ENCODE measurements around the gene TRIOBP. TPM values are rescaled to one million over a fixed set of nuclear protein-coding genes. Genes with fewer than 3 reads are reported as not detected.

The TRIOBP gene
- total RNA-seq, 1 donor from 2014 or later, result 40.6 TPM

- H3K27ac Mint-ChIP-seq (ENCODE audit: unreplicated experiment), result peak overlapping the region; percentile 86
- H3K4me1 ChIP-seq (ENCODE audit: insufficient read depth, low read length), result peaks cover 71% of the 10 kb centered on the region
Measured at GRCh38 chr22:37747080-37747714, 50.3 kb downstream of the TRIOBP start.

GRCh38 chr22:37747715-37748100, 50.9 kb downstream of the TRIOBP start:
- H3K27ac Mint-ChIP-seq (ENCODE audit: unreplicated experiment), result peak overlapping the region; percentile 14
- peak overlapping the region; percentile 98 for H3K4me2 ChIP-seq (ENCODE audit: low read length)
- H3K36me3 Mint-ChIP-seq (ENCODE audit: low read depth, unreplicated experiment), result peaks cover 1% of the 10 kb centered on the region
- H3K27ac ChIP-seq (ENCODE audit: low read depth, low read length), result no peak overlapping the region
- no peak for TF ChIP-seq CTCF (IDR thresholded peaks at IDR 0.05; ENCODE audit: insufficient read depth, low read depth, low read length)
- TF ChIP-seq EZH2 (IDR thresholded peaks at IDR 0.05; ENCODE audit: insufficient read depth, low read length), result no peak
- H3K4me1 Mint-ChIP-seq (ENCODE audit: low read depth, unreplicated experiment), result peaks cover 43% of the 10 kb centered on the region
- H3K9me3 Mint-ChIP-seq (ENCODE audit: unreplicated experiment), result no peaks in the 10 kb centered on the region
- no peak for FAIRE-seq
- H3K4me1 ChIP-seq (ENCODE audit: insufficient read depth, low read length), result peaks cover 72% of the 10 kb centered on the region
- peaks cover 64% of the 10 kb centered on the region for H3K79me2 ChIP-seq (ENCODE audit: insufficient read depth, low read length)
- H3K9me3 ChIP-seq (ENCODE audit: insufficient read depth, low read depth, low read length), result no peaks in the 10 kb centered on the region
- H3K36me3 ChIP-seq (ENCODE audit: insufficient read depth, low read length), result no peaks in the 10 kb centered on the region
- H3K4me3 ChIP-seq (ENCODE audit: insufficient read depth, low read depth, low read length), result peak overlapping the region; percentile 23
- H3K9ac ChIP-seq (ENCODE audit: low read length), result peak overlapping the region; percentile 96
- peaks cover 52% of the 10 kb centered on the region for H4K20me1 ChIP-seq (ENCODE audit: insufficient read depth, low read length)
- H2AFZ ChIP-seq (ENCODE audit: low read depth, low read length), result no peak overlapping the region
- H3K27me3 Mint-ChIP-seq (ENCODE audit: low read depth, unreplicated experiment), result no peaks in the 10 kb centered on the region
- peak overlapping the region; percentile 88 for H3K4me3 Mint-ChIP-seq (ENCODE audit: unreplicated experiment)
- DNase-seq (ENCODE audit: low read depth), result no peak
- H3K27me3 ChIP-seq (ENCODE audit: insufficient read depth, low read length), result no peaks in the 10 kb centered on the region

More at GRCh38 chr22:37747080-37747714, 50.3 kb downstream of the TRIOBP start:
- FAIRE-seq (no peak), DNase-seq (ENCODE audit: low read depth) (peak; percentile 27)
- no peak for TF ChIP-seq EZH2 (IDR thresholded peaks at IDR 0.05; ENCODE audit: insufficient read depth, low read length)
- no peak for TF ChIP-seq CTCF (IDR thresholded peaks at IDR 0.05; ENCODE audit: insufficient read depth, low read depth, low read length)
- Mint-ChIP-seq H3K27me3 (ENCODE audit: low read depth, unreplicated experiment) (no peaks in the 10 kb centered on the region), H3K9me3 (ENCODE audit: unreplicated experiment) (no peaks in the 10 kb centered on the region), H3K4me3 (ENCODE audit: unreplicated experiment) (peak overlapping the region; percentile 88), H3K36me3 (ENCODE audit: low read depth, unreplicated experiment) (peaks cover 1% of the 10 kb centered on the region), H3K4me1 (ENCODE audit: low read depth, unreplicated experiment) (peaks cover 44% of the 10 kb centered on the region)
- Histone ChIP-seq H3K36me3 (ENCODE audit: insufficient read depth, low read length) (no peaks in the 10 kb centered on the region), H4K20me1 (ENCODE audit: insufficient read depth, low read length) (peaks cover 47% of the 10 kb centered on the region), H3K4me3 (ENCODE audit: insufficient read depth, low read depth, low read length) (peak overlapping the region; percentile 76), H3K27ac (ENCODE audit: low read depth, low read length) (peak overlapping the region; percentile 85), H3K27me3 (ENCODE audit: insufficient read depth, low read length) (no peaks in the 10 kb centered on the region), H3K9ac (ENCODE audit: low read length) (peak overlapping the region; percentile 96), H3K4me2 (ENCODE audit: low read length) (peak overlapping the region; percentile 98), H3K9me3 (ENCODE audit: insufficient read depth, low read depth, low read length) (no peaks in the 10 kb centered on the region), H2AFZ (ENCODE audit: low read depth, low read length) (no peak overlapping the region), H3K79me2 (ENCODE audit: insufficient read depth, low read length) (peaks cover 64% of the 10 kb centered on the region)

GRCh38 chr22:37748659-37749058, 51.8 kb downstream of the TRIOBP start:
- Histone ChIP-seq H3K79me2 (ENCODE audit: insufficient read depth, low read length) (peaks cover 64% of the 10 kb centered on the region), H3K4me1 (ENCODE audit: insufficient read depth, low read length) (peaks cover 70% of the 10 kb centered on the region), H3K27ac (ENCODE audit: low read depth, low read length) (no peak overlapping the region), H3K4me2 (ENCODE audit: low read length) (peak overlapping the region; percentile 98), H2AFZ (ENCODE audit: low read depth, low read length) (no peak overlapping the region), H4K20me1 (ENCODE audit: insufficient read depth, low read length) (peaks cover 60% of the 10 kb centered on the region), H3K9me3 (ENCODE audit: insufficient read depth, low read depth, low read length) (no peaks in the 10 kb centered on the region), H3K4me3 (ENCODE audit: insufficient read depth, low read depth, low read length) (no peak overlapping the region), H3K9ac (ENCODE audit: low read length) (no peak overlapping the region), H3K36me3 (ENCODE audit: insufficient read depth, low read length) (no peaks in the 10 kb centered on the region), H3K27me3 (ENCODE audit: insufficient read depth, low read length) (no peaks in the 10 kb centered on the region)
- peaks cover 40% of the 10 kb centered on the region for H3K4me1 Mint-ChIP-seq (ENCODE audit: low read depth, unreplicated experiment)
- H3K9me3 Mint-ChIP-seq (ENCODE audit: unreplicated experiment), result no peaks in the 10 kb centered on the region
- H3K4me3 Mint-ChIP-seq (ENCODE audit: unreplicated experiment), result peak overlapping the region; percentile 88
- FAIRE-seq, result no peak
- TF ChIP-seq EZH2 (IDR thresholded peaks at IDR 0.05; ENCODE audit: insufficient read depth, low read length) (no peak), CTCF (IDR thresholded peaks at IDR 0.05; ENCODE audit: insufficient read depth, low read depth, low read length) (no peak)
- H3K27me3 Mint-ChIP-seq (ENCODE audit: low read depth, unreplicated experiment), result no peaks in the 10 kb centered on the region
- DNase-seq (ENCODE audit: low read depth), result no peak
- H3K36me3 Mint-ChIP-seq (ENCODE audit: low read depth, unreplicated experiment), result peaks cover 1% of the 10 kb centered on the region
- H3K27ac Mint-ChIP-seq (ENCODE audit: unreplicated experiment), result peak overlapping the region; percentile 58

Measured in astrocyte (in vitro differentiated cells and primary cell).